ENCODE measurements around the gene ZNF410. TPM values are rescaled to one million over a fixed set of nuclear protein-coding genes. Genes with fewer than 3 reads are reported as not detected.

Gene ZNF410
- total and polyA plus RNA-seq, 10 donors, result 28.0 to 52.7 (median 46.0) TPM

DNA sequence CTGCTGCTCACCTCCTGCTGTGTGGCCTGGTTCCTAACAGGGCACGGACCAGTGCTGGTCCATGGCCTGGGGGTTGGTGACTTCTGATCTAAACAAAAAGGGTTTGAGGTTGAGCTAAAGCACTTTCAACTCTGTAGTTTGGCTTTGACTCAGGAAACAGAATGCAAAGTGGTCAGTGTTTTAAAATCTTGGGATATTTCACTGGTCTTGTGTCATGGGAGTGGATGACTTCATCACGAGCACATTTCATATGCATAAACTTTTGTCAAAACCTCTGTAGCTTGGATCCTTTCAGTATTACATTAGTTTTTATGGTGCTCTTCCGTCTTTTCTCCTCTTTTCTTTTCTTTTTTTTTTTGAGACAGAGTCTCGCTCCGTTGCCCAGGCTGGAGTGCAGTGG lies 37.7 kb downstream of the ZNF410 start:
- TF ChIP-seq POLR2AphosphoS5 (IDR thresholded peaks at IDR 0.05), result no peak
- no peak for TF ChIP-seq POLR2A (IDR thresholded peaks at IDR 0.05)
- TF ChIP-seq, protein P1, sequence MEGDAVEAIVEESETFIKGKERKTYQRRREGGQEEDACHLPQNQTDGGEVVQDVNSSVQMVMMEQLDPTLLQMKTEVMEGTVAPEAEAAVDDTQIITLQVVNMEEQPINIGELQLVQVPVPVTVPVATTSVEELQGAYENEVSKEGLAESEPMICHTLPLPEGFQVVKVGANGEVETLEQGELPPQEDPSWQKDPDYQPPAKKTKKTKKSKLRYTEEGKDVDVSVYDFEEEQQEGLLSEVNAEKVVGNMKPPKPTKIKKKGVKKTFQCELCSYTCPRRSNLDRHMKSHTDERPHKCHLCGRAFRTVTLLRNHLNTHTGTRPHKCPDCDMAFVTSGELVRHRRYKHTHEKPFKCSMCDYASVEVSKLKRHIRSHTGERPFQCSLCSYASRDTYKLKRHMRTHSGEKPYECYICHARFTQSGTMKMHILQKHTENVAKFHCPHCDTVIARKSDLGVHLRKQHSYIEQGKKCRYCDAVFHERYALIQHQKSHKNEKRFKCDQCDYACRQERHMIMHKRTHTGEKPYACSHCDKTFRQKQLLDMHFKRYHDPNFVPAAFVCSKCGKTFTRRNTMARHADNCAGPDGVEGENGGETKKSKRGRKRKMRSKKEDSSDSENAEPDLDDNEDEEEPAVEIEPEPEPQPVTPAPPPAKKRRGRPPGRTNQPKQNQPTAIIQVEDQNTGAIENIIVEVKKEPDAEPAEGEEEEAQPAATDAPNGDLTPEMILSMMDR (IDR thresholded peaks at IDR 0.05 in 8 of 11, conservative IDR thresholded peaks at IDR 0.05 in 3 of 11), result no peak
- Histone ChIP-seq H3K27me3 (replicated peaks in 1 of 7) (no peaks in the 10 kb centered on the region), H3K4me3 (no peak overlapping the region), H3K27ac (no peak overlapping the region), H3K9me3 (no peaks in the 10 kb centered on the region), H3K36me3 (peaks cover 6 to 100% (median 93%) of the 10 kb centered on the region in 6 donors), H3K4me1 (no peaks in the 10 kb centered on the region)
- intact Hi-C loops (cut with DNase I; ENCODE audit: low total_unique reads), result no loop called here
- no peak for DNase-seq
- WGBS, 5 donors, result 82 to 94% (median 90%) methylated on average over 4 to 5 of the region's 5 CpGs

DNA sequence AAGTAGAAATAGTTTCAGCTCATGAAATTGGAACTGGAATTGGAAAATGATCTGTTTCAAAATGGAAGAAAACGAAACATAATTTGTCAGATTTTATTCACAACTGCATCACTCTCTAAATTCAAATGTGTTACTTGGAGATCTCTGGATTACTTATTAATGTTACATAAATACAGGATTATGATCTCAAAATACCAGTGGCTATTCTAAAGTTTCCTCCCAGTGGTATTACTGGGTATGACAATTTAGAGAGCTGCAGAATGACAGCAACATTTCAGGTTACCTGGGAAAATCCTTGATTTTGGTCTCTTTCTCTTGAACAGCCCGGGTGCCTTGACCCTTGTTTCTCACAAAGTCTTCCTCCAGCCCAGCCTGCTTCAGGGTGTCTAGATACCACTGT lies 49.0 kb downstream of the ZNF410 start:
- no peak for TF ChIP-seq POLR2AphosphoS5 (IDR thresholded peaks at IDR 0.05)
- TF ChIP-seq, protein P1 (IDR thresholded peaks at IDR 0.05 in 8 of 11, conservative IDR thresholded peaks at IDR 0.05 in 3 of 11), result peak in 2 of 11 experiments; percentile 8 to 14
- H3K9me3 ChIP-seq, result no peaks in the 10 kb centered on the region
- DNase-seq, result no peak
- intact Hi-C loops (cut with DNase I; ENCODE audit: low total_unique reads), result no loop called here
- WGBS, 5 donors, result 82 to 93% (median 89%) methylated on average over 2 of the region's 2 CpGs
- H3K27ac ChIP-seq, result no peak overlapping the region
- H3K27me3 ChIP-seq (replicated peaks in 1 of 7), result no peaks in the 10 kb centered on the region
- H3K4me3 ChIP-seq, result no peak overlapping the region
- H3K4me1 ChIP-seq, result no peaks in the 10 kb centered on the region
- peaks cover 0 to 91% (median 55%) of the 10 kb centered on the region in 6 donors for H3K36me3 ChIP-seq

DNA sequence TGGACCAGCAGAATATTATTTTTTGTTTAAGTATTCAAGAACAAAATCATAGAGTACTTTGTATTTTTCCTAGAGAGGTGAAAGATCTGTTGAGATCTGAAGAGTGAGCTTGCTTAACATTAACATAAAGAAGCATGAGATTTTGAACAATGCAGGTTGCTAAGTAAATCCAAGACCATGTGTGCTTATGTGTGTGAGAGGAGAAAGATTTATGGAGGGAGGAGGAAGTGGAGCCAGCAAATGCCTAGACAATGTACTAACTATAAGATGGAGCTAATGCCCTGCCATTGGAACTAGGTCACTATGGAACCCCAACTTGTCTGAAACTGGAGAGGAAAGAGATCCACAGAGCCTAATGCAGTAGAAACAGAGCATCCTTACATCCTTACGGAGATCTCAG lies 49.9 kb downstream of the ZNF410 start:
- Histone ChIP-seq H3K27ac (no peak overlapping the region), H3K9me3 (no peaks in the 10 kb centered on the region), H3K4me3 (no peak overlapping the region), H3K27me3 (replicated peaks in 1 of 7) (no peaks in the 10 kb centered on the region), H3K4me1 (no peaks in the 10 kb centered on the region), H3K36me3 (peaks cover 0 to 89% (median 51%) of the 10 kb centered on the region in 6 donors)
- TF ChIP-seq POLR2AphosphoS5 (IDR thresholded peaks at IDR 0.05) (no peak), POLR2A (IDR thresholded peaks at IDR 0.05) (no peak)
- TF ChIP-seq, protein P1 (IDR thresholded peaks at IDR 0.05 in 8 of 11, conservative IDR thresholded peaks at IDR 0.05 in 3 of 11), result no peak
- intact Hi-C loops (cut with DNase I; ENCODE audit: low total_unique reads), result no loop called here
- WGBS, 5 donors, result 83 to 100% (median 96%) methylated on average over 1 of the region's 1 CpG
- DNase-seq, result no peak

DNA sequence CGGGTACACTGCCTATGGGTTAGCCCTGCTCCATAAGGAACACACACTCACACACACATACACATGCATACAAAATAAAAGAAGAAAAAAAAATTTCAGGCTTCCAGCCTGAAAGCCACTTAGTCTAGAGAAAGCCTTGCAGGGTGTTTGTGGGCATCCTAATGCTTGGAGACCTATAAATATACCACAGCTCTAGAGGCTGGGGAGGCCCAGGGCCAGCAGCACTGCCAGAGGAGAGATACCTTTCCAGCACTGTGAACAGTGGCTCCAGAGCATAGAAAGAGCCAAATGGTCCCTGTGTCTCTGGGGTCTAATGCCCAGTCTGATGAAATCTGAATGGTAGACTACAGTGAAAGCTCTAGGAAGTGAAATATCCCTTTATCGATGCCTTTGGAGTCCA lies 50.4 kb downstream of the ZNF410 start:
- no peaks in the 10 kb centered on the region for H3K9me3 ChIP-seq
- TF ChIP-seq, protein P1 (IDR thresholded peaks at IDR 0.05 in 8 of 11, conservative IDR thresholded peaks at IDR 0.05 in 3 of 11), result no peak
- TF ChIP-seq POLR2AphosphoS5 (IDR thresholded peaks at IDR 0.05), result no peak
- no peak for TF ChIP-seq POLR2A (IDR thresholded peaks at IDR 0.05)
- WGBS, 5 donors, result 88 to 100% (median 96%) methylated on average over 2 of the region's 2 CpGs
- no peak overlapping the region for H3K4me3 ChIP-seq
- no peak for DNase-seq
- peaks cover 0 to 85% (median 46%) of the 10 kb centered on the region in 6 donors for H3K36me3 ChIP-seq
- no peak overlapping the region for H3K27ac ChIP-seq
- peaks cover 0 to 2% (median under 1%) of the 10 kb centered on the region in 6 donors for H3K4me1 ChIP-seq
- no peaks in the 10 kb centered on the region for H3K27me3 ChIP-seq (replicated peaks in 1 of 7)
- intact Hi-C loops (cut with DNase I; ENCODE audit: low total_unique reads), result no loop called here
